Uterus (tissue), 2 donors: Measurements from ENCODE around the gene NANOG.

Source experiments
- CTCF ChIP-seq, 4 experiments: fragments of 200-600 bp in 2 of 4; fragments of 450-650 bp in 2 of 4; sonication (generic) in 2 of 4; IDR thresholded peaks; one replicate each; pipeline ENCODE4 v1.5.1; 2016 to 2019; ENCODE audit warnings: antibody characterized with exemption in 4 of 4, mild to moderate bottlenecking in 2 of 4, moderate library complexity in 1 of 4
- POLR2A ChIP-seq, 2 donors: fragments of 450-650 bp; IDR thresholded peaks; one replicate each; pipeline ENCODE4 v1.6.1; 2016; ENCODE audit warnings: antibody characterized with exemption in 2 of 2, mild to moderate bottlenecking in 1 of 2, moderate library complexity in 1 of 2

GRCh38 chr12:7797698-7798398 lies 8.6 kb downstream of the NANOG start:
- no peak for TF ChIP-seq POLR2A (IDR thresholded peaks at IDR 0.05)
- no peak for TF ChIP-seq CTCF (IDR thresholded peaks at IDR 0.05)
